OCI-LY1 (cell line): ENCODE measurements around the gene ZFPL1.

Experiments
- H2AFZ ChIP-seq: fragments of 200-600 bp; sonication (generic), shearing (Covaris generic); 2 replicates; pipeline ENCODE4 v1.6.0; 2014; ENCODE audit warnings: antibody characterized with exemption, mild to moderate bottlenecking, low read length
- H3F3A ChIP-seq: fragments of 200-600 bp; sonication (generic), shearing (Covaris generic); 2 replicates; pipeline ENCODE4 v1.6.0; 2014; ENCODE audit warnings: mild to moderate bottlenecking, antibody characterized with exemption, low read length, moderate library complexity; ENCODE audit not compliant: insufficient read depth
- H3K27ac ChIP-seq: fragments of 200-600 bp; sonication (generic); 2 replicates; pipeline ENCODE4 v1.5.1; 2014; ENCODE audit warnings: low read length, mixed run types, mild to moderate bottlenecking, low read depth; ENCODE audit not compliant: poor library complexity, severe bottlenecking
- H3K27me3 ChIP-seq: fragments of 200-600 bp; sonication (generic); 2 replicates; pipeline ENCODE4 v1.6.0; 2014; ENCODE audit warnings: antibody characterized with exemption, mild to moderate bottlenecking, low read length, moderate library complexity; ENCODE audit not compliant: insufficient read depth
- H3K36me3 ChIP-seq: fragments of 200-600 bp; sonication (generic); 2 replicates; pipeline ENCODE4 v1.6.1; 2014; ENCODE audit warnings: mild to moderate bottlenecking, antibody characterized with exemption, low read length, moderate library complexity, mixed read lengths; ENCODE audit not compliant: insufficient read depth
- H3K4me1 ChIP-seq: fragments of 200-600 bp; sonication (generic); 2 replicates; pipeline ENCODE4 v1.5.1; 2014; ENCODE audit warnings: mild to moderate bottlenecking, low read length, moderate library complexity; ENCODE audit not compliant: insufficient read depth, severe bottlenecking
- H3K4me2 ChIP-seq: fragments of 200-600 bp; sonication (generic), shearing (Covaris generic); 2 replicates; pipeline ENCODE4 v1.6.1; 2014; ENCODE audit warnings: low read length
- H3K4me3 ChIP-seq: fragments of 200-600 bp; sonication (generic); 2 replicates; pipeline ENCODE4 v1.5.1; 2014; ENCODE audit warnings: low read length, low read depth, mild to moderate bottlenecking, mixed read lengths; ENCODE audit not compliant: poor library complexity, severe bottlenecking
- H3K79me2 ChIP-seq: fragments of 200-600 bp; shearing (Covaris generic); 2 replicates; pipeline ENCODE4 v1.6.1; 2016; ENCODE audit warnings: mixed run types, low read length, mixed read lengths; ENCODE audit not compliant: insufficient read depth
- H3K9ac ChIP-seq: fragments of 200-600 bp; sonication (generic), shearing (Covaris generic); 2 replicates; pipeline ENCODE4 v1.6.1; 2014; ENCODE audit warnings: mild to moderate bottlenecking, low read length, mixed read lengths
- H3K9me2 ChIP-seq: fragments of 200-600 bp; sonication (generic), shearing (Covaris generic); 2 replicates; pipeline ENCODE4 v1.6.1; 2014; ENCODE audit warnings: low read depth, mild to moderate bottlenecking, low read length, mixed read lengths
- H3K9me3 ChIP-seq: fragments of 200-600 bp; shearing (Covaris generic); 2 replicates; pipeline ENCODE4 v1.6.1; 2014; ENCODE audit warnings: low read length, mixed read lengths
- H4K20me1 ChIP-seq: fragments of 200-600 bp; sonication (generic), shearing (Covaris generic); 2 replicates; pipeline ENCODE4 v1.6.0; 2016; ENCODE audit warnings: mild to moderate bottlenecking, low read length; ENCODE audit not compliant: insufficient read depth
- EZH2 ChIP-seq: fragments of 200-600 bp; sonication (generic), shearing (Covaris generic); IDR thresholded peaks from 2 replicates; pipeline ENCODE4 v1.8.0; 2017; ENCODE audit warnings: borderline replicate concordance, mixed run types, mild to moderate bottlenecking, antibody characterized with exemption, low read length, moderate library complexity, mixed read lengths
- TF ChIP-seq, protein P1 (sequence below): fragments of 200-600 bp; sonication (generic), shearing (Covaris generic); IDR thresholded peaks from 2 replicates; pipeline ENCODE4 v1.5.1; 2017; ENCODE audit warnings: mild to moderate bottlenecking, antibody characterized with exemption, low read length, moderate library complexity, mixed read lengths

ZFPL1 gene

GRCh38 chr11:65063532-65063931 is 20.5 kb upstream of the ZFPL1 start:
- Histone ChIP-seq H3K4me3 (no peak overlapping the region), H3K36me3 (no peaks in the 10 kb centered on the region; the same call in 1 of the 2 replicates), H3K9me3 (no peaks in the 10 kb centered on the region), H3F3A (no peaks in the 10 kb centered on the region), H3K27ac (no peak overlapping the region), H3K79me2 (no peaks in the 10 kb centered on the region), H3K9ac (no peak overlapping the region), H4K20me1 (no peaks in the 10 kb centered on the region), H3K4me2 (no peak overlapping the region), H3K27me3 (no peaks in the 10 kb centered on the region), H2AFZ (no peak overlapping the region), H3K4me1 (peaks cover 6% of the 10 kb centered on the region), H3K9me2 (no peaks in the 10 kb centered on the region)
- TF ChIP-seq, protein P1, sequence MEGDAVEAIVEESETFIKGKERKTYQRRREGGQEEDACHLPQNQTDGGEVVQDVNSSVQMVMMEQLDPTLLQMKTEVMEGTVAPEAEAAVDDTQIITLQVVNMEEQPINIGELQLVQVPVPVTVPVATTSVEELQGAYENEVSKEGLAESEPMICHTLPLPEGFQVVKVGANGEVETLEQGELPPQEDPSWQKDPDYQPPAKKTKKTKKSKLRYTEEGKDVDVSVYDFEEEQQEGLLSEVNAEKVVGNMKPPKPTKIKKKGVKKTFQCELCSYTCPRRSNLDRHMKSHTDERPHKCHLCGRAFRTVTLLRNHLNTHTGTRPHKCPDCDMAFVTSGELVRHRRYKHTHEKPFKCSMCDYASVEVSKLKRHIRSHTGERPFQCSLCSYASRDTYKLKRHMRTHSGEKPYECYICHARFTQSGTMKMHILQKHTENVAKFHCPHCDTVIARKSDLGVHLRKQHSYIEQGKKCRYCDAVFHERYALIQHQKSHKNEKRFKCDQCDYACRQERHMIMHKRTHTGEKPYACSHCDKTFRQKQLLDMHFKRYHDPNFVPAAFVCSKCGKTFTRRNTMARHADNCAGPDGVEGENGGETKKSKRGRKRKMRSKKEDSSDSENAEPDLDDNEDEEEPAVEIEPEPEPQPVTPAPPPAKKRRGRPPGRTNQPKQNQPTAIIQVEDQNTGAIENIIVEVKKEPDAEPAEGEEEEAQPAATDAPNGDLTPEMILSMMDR: no peak

DNA sequence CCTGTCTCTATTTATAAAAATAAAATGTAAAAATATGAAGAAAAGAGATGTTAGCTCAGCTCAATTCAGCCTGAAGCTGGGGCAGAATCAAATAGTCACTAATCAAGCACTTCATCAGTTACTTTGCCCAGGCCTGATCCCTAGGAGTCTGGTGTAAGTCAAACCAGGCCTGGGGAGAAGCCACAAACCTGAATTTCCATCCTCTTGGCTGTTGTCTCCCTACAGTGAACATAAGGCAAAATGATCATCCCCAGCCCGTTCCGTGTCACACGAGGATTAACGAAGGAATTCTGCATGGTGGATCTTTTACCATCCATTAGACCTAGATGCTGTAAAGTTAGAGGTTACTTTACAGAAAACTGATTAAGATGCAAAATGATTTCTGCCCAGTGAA is 19.2 kb upstream of the ZFPL1 start:
- Histone ChIP-seq H3K4me3 (no peak overlapping the region), H2AFZ (no peak overlapping the region), H3K27ac (no peak overlapping the region), H3K9me2 (no peaks in the 10 kb centered on the region), H3K9me3 (no peaks in the 10 kb centered on the region), H3K27me3 (no peaks in the 10 kb centered on the region), H3F3A (no peaks in the 10 kb centered on the region), H3K4me2 (no peak overlapping the region), H3K36me3 (no peaks in the 10 kb centered on the region; the same call in 1 of the 2 replicates), H3K9ac (no peak overlapping the region), H3K4me1 (peaks cover 6% of the 10 kb centered on the region), H4K20me1 (no peaks in the 10 kb centered on the region), H3K79me2 (no peaks in the 10 kb centered on the region)
- no peak for TF ChIP-seq EZH2
- TF ChIP-seq, protein P1: no peak

GRCh38 chr11:65065851-65066250 is 18.2 kb upstream of the ZFPL1 start:
- peaks cover 4% of the 10 kb centered on the region for H3K4me1 ChIP-seq

More at GRCh38 chr11:65065851-65066250, 18.2 kb upstream of the ZFPL1 start:
- H3K79me2 ChIP-seq: no peaks in the 10 kb centered on the region
- no peaks in the 10 kb centered on the region for H3K27me3 ChIP-seq
- TF ChIP-seq, protein P1: no peak
- no peak for TF ChIP-seq EZH2
- H3K4me3 ChIP-seq: no peak overlapping the region
- H3K4me2 ChIP-seq: no peak overlapping the region
- no peaks in the 10 kb centered on the region for H3K9me3 ChIP-seq
- H3K36me3 ChIP-seq: no peaks in the 10 kb centered on the region; the same call in 1 of the 2 replicates
- H4K20me1 ChIP-seq: no peaks in the 10 kb centered on the region
- H3F3A ChIP-seq: no peaks in the 10 kb centered on the region
- no peaks in the 10 kb centered on the region for H3K9me2 ChIP-seq
- H3K27ac ChIP-seq: no peak overlapping the region
- H3K9ac ChIP-seq: no peak overlapping the region
- no peak overlapping the region for H2AFZ ChIP-seq
